OCI-M1 (cell line): ENCODE measurements around the gene SPINK8.

Experiments
- DNase-seq: peaks from one replicate; lab custom pipeline; 2025; lab: John Stamatoyannopoulos, UW

SPINK8 gene

GRCh38 chr3:48320996-48321395 is 12.5 kb downstream of the SPINK8 start:
- no peak for DNase-seq

- DNase-seq, result peak; percentile 29
These were observed 14.6 kb downstream of the SPINK8 start for GRCh38 chr3:48318713-48319468.

- no peak for DNase-seq
These were observed 18.9 kb downstream of the SPINK8 start for GRCh38 chr3:48314542-48314941.

GRCh38 chr3:48306860-48307530 is 26.5 kb downstream of the SPINK8 start:
- peak; percentile 42 for DNase-seq

GRCh38 chr3:48306290-48306689 is 27.2 kb downstream of the SPINK8 start:
- no peak for DNase-seq

GRCh38 chr3:48305396-48305795 is 28.1 kb downstream of the SPINK8 start:
- DNase-seq, result no peak

GRCh38 chr3:48303021-48303420 is 30.4 kb downstream of the SPINK8 start:
- no peak for DNase-seq

- DNase-seq, result peak; percentile 53
These were observed 31.7 kb downstream of the SPINK8 start for GRCh38 chr3:48301800-48302166.

GRCh38 chr3:48301020-48301799 is 32.3 kb downstream of the SPINK8 start, which contains the start of gene NME6:
Gene NME6 (minus strand): TSS chr3:48301367.
- DNase-seq, result peak; percentile 97

GRCh38 chr3:48299746-48300712 is 33.4 kb downstream of the SPINK8 start:
- peak; percentile 93 for DNase-seq

GRCh38 chr3:48297111-48297810 is 36.2 kb downstream of the SPINK8 start:
- no peak for DNase-seq

GRCh38 chr3:48296699-48297098 is 36.8 kb downstream of the SPINK8 start:
- DNase-seq, result no peak

- DNase-seq, result peak; percentile 95
These were observed 38.7 kb downstream of the SPINK8 start for GRCh38 chr3:48294611-48295263.

- no peak for DNase-seq
These were observed 43.8 kb downstream of the SPINK8 start for GRCh38 chr3:48289659-48290058.

GRCh38 chr3:48287034-48287433 is 46.4 kb downstream of the SPINK8 start:
- DNase-seq, result no peak

- DNase-seq, result no peak
These were observed 47.2 kb downstream of the SPINK8 start for GRCh38 chr3:48286308-48286707.

- DNase-seq, result no peak
These were observed 47.8 kb downstream of the SPINK8 start for GRCh38 chr3:48285675-48286074.

- no peak for DNase-seq
These were observed 48.3 kb downstream of the SPINK8 start for GRCh38 chr3:48285132-48285531.

- DNase-seq, result no peak
These were observed 52.6 kb downstream of the SPINK8 start for GRCh38 chr3:48280881-48281280.

- DNase-seq, result no peak
These were observed 54.4 kb downstream of the SPINK8 start for GRCh38 chr3:48278884-48279559.
